ENCODE data around the gene GIT1.

DNA sequence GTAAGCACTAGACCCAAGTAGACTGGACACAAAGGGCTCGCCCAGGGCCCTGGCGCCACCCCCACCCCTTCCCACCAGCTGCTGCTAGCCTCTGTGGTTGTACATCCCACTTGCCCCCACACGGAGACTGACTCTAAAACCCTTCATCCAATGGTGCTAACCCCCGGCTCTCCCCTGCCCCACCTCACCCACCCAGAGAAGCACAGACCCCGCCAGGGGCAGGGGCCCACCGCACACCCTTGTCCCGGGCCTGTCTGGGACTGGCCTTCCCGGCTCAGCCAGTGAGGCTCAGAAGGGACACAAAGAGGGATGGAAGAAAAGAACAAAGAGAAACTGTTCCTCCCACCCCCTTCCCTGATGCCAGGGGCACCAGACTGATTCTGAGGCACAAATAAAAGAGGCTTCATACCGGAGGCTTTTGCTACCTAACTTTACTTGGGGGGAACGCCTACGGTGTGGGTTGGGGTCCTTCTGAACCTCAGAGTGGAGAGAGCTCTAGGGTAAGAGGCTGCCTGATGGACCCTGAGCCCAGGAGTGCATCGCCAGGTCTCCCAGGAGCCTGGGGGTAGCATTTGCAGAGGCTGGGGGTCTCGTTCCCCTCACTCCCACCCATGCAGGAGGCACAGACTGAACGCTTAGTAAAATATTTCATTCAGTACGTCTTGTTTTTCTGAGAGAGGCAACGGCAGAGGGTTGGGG is 25.1 kb upstream of the GIT1 start:
- TF ChIP-seq POLR2AphosphoS5 (IDR thresholded peaks at IDR 0.05; ENCODE audit: low read depth) (no peak), JUNB (IDR thresholded peaks at IDR 0.05; ENCODE audit: unreplicated experiment) (no peak), CREB1 (CRISPR knock-in tag; IDR thresholded peaks at IDR 0.05; ENCODE audit: low read depth) (no peak), EZH2phosphoT487 (IDR thresholded peaks at IDR 0.05; ENCODE audit: unreplicated experiment) (no peak)
- TF ChIP-seq, protein P1, sequence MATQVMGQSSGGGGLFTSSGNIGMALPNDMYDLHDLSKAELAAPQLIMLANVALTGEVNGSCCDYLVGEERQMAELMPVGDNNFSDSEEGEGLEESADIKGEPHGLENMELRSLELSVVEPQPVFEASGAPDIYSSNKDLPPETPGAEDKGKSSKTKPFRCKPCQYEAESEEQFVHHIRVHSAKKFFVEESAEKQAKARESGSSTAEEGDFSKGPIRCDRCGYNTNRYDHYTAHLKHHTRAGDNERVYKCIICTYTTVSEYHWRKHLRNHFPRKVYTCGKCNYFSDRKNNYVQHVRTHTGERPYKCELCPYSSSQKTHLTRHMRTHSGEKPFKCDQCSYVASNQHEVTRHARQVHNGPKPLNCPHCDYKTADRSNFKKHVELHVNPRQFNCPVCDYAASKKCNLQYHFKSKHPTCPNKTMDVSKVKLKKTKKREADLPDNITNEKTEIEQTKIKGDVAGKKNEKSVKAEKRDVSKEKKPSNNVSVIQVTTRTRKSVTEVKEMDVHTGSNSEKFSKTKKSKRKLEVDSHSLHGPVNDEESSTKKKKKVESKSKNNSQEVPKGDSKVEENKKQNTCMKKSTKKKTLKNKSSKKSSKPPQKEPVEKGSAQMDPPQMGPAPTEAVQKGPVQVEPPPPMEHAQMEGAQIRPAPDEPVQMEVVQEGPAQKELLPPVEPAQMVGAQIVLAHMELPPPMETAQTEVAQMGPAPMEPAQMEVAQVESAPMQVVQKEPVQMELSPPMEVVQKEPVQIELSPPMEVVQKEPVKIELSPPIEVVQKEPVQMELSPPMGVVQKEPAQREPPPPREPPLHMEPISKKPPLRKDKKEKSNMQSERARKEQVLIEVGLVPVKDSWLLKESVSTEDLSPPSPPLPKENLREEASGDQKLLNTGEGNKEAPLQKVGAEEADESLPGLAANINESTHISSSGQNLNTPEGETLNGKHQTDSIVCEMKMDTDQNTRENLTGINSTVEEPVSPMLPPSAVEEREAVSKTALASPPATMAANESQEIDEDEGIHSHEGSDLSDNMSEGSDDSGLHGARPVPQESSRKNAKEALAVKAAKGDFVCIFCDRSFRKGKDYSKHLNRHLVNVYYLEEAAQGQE (IDR thresholded peaks at IDR 0.05; ENCODE audit: unreplicated experiment) = no peak
- TF ChIP-seq, protein P2, sequence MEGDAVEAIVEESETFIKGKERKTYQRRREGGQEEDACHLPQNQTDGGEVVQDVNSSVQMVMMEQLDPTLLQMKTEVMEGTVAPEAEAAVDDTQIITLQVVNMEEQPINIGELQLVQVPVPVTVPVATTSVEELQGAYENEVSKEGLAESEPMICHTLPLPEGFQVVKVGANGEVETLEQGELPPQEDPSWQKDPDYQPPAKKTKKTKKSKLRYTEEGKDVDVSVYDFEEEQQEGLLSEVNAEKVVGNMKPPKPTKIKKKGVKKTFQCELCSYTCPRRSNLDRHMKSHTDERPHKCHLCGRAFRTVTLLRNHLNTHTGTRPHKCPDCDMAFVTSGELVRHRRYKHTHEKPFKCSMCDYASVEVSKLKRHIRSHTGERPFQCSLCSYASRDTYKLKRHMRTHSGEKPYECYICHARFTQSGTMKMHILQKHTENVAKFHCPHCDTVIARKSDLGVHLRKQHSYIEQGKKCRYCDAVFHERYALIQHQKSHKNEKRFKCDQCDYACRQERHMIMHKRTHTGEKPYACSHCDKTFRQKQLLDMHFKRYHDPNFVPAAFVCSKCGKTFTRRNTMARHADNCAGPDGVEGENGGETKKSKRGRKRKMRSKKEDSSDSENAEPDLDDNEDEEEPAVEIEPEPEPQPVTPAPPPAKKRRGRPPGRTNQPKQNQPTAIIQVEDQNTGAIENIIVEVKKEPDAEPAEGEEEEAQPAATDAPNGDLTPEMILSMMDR (conservative IDR thresholded peaks at IDR 0.05; ENCODE audit: low read depth in 2 of 2) = no peak
- TF ChIP-seq, protein P3, sequence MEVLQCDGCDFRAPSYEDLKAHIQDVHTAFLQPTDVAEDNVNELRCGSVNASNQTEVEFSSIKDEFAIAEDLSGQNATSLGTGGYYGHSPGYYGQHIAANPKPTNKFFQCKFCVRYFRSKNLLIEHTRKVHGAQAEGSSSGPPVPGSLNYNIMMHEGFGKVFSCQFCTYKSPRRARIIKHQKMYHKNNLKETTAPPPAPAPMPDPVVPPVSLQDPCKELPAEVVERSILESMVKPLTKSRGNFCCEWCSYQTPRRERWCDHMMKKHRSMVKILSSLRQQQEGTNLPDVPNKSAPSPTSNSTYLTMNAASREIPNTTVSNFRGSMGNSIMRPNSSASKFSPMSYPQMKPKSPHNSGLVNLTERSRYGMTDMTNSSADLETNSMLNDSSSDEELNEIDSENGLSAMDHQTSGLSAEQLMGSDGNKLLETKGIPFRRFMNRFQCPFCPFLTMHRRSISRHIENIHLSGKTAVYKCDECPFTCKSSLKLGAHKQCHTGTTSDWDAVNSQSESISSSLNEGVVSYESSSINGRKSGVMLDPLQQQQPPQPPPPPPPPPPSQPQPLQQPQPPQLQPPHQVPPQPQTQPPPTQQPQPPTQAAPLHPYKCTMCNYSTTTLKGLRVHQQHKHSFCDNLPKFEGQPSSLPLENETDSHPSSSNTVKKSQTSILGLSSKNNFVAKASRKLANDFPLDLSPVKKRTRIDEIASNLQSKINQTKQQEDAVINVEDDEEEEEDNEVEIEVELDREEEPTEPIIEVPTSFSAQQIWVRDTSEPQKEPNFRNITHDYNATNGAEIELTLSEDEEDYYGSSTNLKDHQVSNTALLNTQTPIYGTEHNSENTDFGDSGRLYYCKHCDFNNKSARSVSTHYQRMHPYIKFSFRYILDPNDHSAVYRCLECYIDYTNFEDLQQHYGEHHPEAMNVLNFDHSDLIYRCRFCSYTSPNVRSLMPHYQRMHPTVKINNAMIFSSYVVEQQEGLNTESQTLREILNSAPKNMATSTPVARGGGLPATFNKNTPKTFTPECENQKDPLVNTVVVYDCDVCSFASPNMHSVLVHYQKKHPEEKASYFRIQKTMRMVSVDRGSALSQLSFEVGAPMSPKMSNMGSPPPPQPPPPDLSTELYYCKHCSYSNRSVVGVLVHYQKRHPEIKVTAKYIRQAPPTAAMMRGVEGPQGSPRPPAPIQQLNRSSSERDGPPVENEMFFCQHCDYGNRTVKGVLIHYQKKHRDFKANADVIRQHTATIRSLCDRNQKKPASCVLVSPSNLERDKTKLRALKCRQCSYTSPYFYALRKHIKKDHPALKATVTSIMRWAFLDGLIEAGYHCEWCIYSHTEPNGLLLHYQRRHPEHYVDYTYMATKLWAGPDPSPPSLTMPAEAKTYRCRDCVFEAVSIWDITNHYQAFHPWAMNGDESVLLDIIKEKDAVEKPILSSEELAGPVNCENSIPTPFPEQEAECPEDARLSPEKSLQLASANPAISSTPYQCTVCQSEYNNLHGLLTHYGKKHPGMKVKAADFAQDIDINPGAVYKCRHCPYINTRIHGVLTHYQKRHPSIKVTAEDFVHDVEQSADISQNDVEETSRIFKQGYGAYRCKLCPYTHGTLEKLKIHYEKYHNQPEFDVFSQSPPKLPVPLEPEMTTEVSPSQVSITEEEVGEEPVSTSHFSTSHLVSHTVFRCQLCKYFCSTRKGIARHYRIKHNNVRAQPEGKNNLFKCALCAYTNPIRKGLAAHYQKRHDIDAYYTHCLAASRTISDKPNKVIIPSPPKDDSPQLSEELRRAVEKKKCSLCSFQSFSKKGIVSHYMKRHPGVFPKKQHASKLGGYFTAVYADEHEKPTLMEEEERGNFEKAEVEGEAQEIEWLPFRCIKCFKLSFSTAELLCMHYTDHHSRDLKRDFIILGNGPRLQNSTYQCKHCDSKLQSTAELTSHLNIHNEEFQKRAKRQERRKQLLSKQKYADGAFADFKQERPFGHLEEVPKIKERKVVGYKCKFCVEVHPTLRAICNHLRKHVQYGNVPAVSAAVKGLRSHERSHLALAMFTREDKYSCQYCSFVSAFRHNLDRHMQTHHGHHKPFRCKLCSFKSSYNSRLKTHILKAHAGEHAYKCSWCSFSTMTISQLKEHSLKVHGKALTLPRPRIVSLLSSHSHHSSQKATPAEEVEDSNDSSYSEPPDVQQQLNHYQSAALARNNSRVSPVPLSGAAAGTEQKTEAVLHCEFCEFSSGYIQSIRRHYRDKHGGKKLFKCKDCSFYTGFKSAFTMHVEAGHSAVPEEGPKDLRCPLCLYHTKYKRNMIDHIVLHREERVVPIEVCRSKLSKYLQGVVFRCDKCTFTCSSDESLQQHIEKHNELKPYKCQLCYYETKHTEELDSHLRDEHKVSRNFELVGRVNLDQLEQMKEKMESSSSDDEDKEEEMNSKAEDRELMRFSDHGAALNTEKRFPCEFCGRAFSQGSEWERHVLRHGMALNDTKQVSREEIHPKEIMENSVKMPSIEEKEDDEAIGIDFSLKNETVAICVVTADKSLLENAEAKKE (CRISPR knock-in tag; IDR thresholded peaks at IDR 0.05) = no peak

All from GM23338 (cell line).